Activated CD8-positive, alpha-beta memory T cell treated with anti-CD3 and anti-CD28 coated beads for 1 hour (primary cell): ENCODE results near the gene PIK3CD.
A peak's percentile ranks its signal among the peaks of the same experiment; 100 is the strongest.
"Not testable (repeated sequence)": the region's sequence is repeated elsewhere in the genome, so short reads cannot be mapped to it uniquely, and the experiment has no call there.

Experiments
- DNase-seq, 2 donors: peaks; one replicate each; pipeline ENCODE4 v3.0.0-alpha.2; 2020; ENCODE audit warnings: low read depth in 1 of 2; ENCODE audit errors: extremely low read depth in 1 of 2

The PIK3CD gene

GRCh38 chr1:9653491-9654050 is 2.0 kb downstream of the PIK3CD start:
- DNase-seq: no peak

DNA sequence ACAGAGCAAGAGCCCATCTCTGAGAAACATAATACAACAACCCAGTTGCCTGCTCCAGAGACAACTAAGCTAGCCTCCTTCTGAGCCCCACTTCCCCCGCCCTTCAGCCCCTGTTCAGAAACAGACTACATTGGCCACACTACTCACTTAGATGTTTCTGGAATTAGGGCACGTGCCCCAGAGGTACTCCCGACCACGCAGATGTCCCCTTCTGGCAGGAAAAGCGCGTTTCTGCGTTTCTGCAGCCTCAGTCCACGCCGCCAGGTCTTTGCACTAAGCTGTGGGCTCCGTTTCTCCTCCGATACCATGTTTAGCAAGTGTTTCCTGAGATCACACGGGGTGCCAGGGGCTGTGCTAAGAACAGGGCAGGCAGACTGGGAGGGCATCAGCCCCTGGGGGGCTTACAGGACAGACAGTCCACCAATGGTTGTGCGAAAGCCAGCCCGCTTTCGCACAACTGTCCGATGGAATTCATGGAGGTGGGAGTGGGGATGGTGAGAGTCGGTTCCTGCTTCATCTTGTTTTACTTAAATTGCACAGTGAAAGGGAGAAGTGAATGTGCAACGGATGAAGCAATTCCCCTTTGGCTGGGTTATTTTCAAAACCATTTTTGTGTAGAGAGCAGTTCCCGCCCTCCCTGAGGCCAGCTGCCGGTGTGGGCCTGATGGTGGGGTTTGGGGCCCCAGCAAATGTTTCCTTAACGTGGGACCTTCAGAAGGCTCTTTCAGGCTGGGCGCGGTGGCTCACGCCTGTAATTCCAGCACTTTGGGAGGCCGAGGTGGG is 2.7 kb downstream of the PIK3CD start:
- DNase-seq: no peak

DNA sequence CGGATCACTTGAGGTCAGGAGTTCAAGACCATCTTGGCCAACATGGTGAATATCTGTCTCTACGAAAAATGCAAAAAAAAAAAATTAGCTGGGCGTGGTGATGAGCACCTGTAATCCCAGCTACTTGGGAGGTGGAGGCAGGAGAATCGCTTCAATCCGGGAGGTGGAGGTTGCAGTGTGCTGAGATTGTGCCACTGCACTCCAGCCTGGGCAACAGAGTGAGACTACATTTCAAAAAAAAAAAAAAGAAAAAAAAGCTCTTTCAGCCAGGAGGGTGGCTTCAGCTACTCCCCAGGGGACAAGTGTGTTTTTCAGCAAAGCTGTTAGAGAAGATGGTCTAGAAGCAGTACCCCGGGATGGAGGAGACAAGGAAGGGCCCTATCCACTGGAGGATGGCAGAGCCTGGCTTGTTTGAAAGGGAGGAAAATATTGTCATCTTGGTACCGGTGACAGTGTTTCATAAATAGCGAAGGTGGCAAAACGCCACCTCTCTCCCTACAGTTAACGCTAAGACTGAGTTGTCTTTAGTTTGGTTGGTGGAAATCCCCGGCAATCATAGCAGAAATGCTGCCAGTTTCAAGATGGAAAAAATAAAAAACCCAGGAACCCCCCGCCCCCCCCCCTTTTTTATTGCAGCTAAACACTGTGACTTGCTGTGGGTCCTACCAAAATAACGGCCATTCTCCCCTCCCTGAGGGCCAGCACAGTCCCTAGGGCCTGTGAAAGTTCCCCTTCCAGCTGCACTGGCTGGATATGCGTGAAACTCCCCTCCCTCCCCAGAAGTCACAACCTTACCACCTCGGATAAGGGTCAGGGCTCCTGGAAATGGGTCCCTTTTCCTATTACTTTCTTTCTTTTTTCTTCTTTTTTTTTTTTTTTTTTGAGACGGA is 3.5 kb downstream of the PIK3CD start:
- DNase-seq: no peak

DNA sequence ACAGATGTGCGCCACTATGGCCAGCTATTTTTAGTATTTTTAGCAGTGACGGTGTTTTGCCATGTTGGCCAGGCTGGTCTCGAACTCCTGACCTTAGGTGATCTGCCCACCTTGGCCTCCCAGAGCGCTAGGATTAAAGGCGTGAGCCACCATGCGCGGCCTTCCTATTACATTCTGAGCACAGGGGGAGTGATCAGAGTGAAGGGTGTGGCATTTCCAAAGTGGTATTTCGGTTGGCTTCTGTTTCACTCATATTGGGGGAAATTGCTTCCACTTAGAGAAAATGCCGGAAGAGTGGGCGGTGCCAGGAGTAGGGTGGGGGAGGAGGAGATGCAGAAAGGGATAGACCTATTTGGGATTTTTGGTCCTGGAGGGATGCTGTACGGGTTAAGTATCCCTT is 4.3 kb downstream of the PIK3CD start:
- DNase-seq: no peak

- no peak for DNase-seq
Observed at GRCh38 chr1:9657521-9658032, 6.0 kb downstream of the PIK3CD start.

GRCh38 chr1:9658199-9658598 is 6.7 kb downstream of the PIK3CD start:
- DNase-seq: no peak

DNA sequence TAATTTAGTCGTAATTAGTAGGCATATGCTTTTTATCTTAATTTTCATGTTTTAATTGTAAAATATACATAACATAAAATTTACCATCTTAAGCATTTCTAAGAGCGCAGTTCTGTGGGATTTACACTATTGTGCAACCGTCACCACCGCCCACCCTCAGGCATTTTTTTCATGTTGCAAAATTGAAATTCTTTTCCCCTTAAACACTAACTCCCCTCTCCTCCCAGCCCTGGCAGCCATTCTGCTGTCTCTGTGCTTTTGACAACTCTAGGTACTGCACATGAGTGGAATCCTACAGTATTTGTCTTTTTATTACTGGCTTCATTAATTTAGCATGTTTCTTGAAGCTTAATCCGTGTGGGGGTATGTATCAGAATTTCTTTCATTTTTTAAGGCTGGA is 7.8 kb downstream of the PIK3CD start:
- DNase-seq: no peak

DNA sequence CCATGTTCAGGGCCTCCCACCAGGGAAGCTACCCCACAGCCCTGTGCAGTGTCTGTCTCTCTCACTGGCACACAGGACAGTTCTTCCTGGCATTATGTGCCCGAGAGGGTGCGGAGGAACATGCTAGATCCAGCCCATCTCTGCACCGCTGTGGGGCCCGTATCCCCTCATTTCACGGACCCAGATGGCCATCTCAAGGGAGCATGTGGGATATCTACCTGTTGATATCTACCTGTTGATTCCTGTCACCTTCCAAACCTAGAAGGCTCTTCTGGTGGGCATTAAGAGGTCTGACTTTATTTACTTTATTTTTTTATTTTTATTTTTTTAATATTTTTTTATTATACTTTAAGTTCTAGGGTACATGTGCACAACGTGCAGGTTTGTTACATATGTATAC is 11.7 kb downstream of the PIK3CD start:
- DNase-seq: no peak

DNA sequence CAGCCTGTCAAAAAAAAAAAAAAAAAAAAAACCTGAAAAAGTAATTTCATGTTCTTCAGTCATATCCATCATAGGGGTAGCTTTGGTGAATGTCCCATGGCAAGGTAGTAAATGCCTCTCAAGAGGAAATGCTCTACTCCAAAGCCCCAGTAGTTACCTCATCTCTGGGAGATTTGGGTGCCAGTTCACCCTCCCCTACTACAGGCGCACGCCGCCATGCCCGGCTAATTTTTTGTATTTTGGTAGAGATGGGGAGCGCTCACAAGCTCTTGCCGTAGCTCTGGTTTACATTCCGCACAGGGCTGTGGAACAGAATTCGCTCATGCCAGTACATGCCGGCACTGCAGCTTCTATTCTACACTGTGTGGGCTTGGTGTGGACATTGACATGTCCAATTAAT is 13.7 kb downstream of the PIK3CD start:
- no peak for DNase-seq

- no peak for DNase-seq
Observed at GRCh38 chr1:9668080-9668479, 16.5 kb downstream of the PIK3CD start.

GRCh38 chr1:9670085-9670484 is 18.6 kb downstream of the PIK3CD start:
- no peak for DNase-seq

DNA sequence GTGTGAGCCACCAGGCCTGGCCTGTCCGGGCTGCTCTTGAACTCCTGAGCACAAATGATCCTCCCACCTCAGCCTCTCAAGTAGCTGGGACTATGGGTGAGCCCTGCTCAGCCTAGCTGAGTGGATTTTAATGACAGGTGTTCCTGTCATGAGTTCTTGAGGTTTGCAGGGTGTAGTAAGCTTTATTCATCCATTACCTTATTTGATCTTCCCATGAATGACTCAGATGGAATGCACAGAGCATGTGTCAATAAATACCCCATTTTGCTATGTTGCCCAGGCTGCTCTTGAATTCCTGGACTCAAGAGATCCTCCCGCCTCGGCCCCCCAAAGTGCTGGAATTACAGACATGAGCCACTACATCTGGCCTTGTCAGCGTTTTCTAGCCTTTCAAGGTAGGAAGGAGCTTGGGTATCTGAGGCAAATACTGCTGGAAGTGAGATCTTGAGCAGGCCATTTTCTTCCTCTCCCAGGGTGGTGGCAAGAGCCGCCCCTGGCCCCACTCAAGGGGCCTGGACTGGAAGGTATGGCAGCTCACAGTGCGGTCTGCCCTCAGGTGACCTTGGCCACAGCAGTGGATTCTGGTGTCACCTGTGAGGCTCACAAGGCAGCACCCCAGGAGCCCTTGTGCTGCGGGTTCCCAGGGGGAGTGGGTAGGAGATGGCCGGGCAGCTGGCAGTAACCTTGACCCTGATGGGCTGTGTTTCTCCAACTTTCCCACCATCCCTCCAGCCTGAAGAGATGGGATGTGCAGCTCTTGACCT is 20.0 kb downstream of the PIK3CD start:
- DNase-seq: no peak

- no peak for DNase-seq
Observed at GRCh38 chr1:9672444-9672843, 20.9 kb downstream of the PIK3CD start.

DNA sequence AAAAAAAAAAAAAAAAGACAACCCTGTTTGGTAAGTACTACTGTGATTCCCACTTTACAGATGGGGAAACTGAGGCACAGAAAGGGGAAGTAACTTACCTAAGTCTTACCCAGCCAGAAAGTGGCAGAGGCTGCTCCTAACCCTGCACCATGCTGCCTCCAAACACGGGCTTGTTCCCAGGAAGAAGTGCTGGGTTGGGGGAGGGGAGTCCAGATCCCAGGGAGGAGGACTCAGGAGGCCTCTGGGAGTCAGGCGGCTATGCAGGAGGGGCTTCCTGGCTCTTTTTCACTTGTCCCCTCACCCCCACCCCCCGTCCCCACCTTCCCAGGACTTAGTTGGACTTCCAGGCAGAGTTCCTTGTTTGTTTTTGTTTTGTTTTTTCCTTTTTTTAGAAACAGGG is 23.9 kb downstream of the PIK3CD start:
- no peak for DNase-seq

DNA sequence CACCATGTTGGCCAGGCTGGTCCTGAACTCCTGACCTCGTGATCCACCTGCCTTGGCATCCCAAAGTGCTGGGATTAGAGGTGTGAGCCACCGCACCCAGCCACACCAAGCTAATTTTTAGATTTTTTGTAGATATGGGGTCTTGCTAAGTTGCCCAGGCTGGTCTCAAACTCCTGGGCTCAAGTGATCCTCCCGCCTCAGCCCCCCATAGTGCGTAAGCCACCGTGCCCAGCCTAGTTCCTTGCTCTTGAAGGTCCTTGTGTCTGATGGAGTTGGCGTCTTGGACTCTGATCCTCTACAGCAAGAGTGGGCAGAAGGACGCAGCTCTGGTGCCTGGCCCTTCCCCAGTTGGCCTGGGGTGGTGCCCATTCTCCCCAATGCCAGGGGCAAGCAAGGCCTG is 24.6 kb downstream of the PIK3CD start:
- DNase-seq: not testable (repeated sequence)

GRCh38 chr1:9676815-9677393 is 25.4 kb downstream of the PIK3CD start:
- no peak for DNase-seq

DNA sequence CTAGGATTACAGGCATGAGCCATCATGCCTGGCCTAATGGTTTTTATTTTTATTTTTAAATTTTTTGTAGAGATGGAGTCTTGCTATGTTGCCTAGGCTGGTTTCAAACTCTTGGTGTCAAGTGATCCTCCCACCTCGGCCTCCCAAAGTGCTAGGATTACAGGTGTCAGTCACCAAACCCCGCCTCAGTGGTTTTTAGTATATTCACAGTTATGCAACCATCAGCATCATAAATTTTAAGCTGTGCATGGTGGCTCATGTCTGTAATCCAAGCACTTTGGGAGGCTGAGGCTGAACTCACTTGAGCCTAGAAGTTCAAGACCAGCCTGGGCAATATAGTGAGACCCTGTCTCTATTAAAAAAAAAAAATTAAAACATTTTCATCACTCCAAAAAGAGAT is 28.6 kb downstream of the PIK3CD start:
- no peak for DNase-seq

DNA sequence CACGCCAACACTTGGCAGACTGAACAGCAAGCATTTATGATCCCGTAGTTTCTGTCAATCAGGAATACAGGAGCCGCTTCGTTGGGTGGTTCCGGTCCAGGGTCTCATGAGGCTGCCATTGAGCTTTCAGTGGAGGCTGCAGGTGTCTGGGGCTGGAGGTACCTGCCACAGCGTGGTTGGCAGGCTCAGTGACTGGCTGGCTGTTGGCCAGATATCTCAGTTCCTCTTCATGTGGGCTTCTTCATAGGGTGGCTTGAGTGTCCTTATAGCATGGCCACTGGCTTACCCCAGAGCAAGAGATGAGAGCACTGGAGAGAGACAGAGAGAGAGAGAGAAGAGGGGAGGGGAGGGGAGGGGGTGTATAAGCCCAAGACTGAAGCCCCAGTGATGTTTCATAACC is 29.3 kb downstream of the PIK3CD start:
- DNase-seq: no peak

DNA sequence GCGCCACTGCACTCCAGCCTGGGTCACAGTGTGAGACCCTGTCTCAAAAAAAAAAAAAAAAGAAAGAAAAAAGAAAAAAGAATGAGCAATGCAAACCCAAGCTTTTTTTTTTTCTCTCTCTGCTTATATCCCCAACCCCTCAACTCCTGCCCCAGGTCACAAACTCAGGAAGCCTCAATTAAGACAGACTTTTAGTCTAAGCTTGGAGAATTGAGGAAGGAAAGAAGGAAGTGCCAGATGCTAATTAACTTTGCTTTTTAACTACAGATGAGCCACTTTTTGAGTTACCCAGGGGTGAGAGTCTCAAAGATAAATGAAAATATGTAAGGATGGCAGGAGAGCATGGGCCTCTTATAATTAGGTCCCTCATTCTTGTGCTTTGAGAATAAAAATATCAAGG is 33.3 kb downstream of the PIK3CD start:
- DNase-seq: no peak

GRCh38 chr1:9687120-9687873 is 35.8 kb downstream of the PIK3CD start:
- peak; percentile 48 to 51 for DNase-seq
